ENCODE data around the gene CCDC63. TPM values are rescaled to one million over a fixed set of nuclear protein-coding genes. Genes with fewer than 3 reads are reported as not detected.

The CCDC63 gene
- total RNA-seq, 2 experiments from 2014 or later: not detected

GRCh38 chr12:110836291-110836690 is 10.5 kb upstream of the CCDC63 start:
- H3K79me2 ChIP-seq (ENCODE audit: insufficient read depth, low read depth, low read length): no peaks in the 10 kb centered on the region
- no peaks in the 10 kb centered on the region for H3K9me3 ChIP-seq (ENCODE audit: low read length)
- no peak overlapping the region for H3K4me3 ChIP-seq (ENCODE audit: low read depth, low read length, poor library complexity, severe bottlenecking)
- H2AFZ ChIP-seq (ENCODE audit: low read length): no peak overlapping the region
- no peaks in the 10 kb centered on the region for H3K4me1 ChIP-seq (ENCODE audit: insufficient read depth, low read length, poor library complexity, severe bottlenecking)
- H4K20me1 ChIP-seq (ENCODE audit: insufficient read depth, low read length): no peaks in the 10 kb centered on the region
- intact Hi-C loops (cut with micrococcal nuclease; ENCODE audit: unreplicated experiment): no loop called here
- no peak for TF ChIP-seq EZH2phosphoT487 (IDR thresholded peaks at IDR 0.05; ENCODE audit: borderline replicate concordance, low read depth, low read length)
- TF ChIP-seq CTCF (conservative IDR thresholded peaks at IDR 0.05; ENCODE audit: low read length): no peak
- DNase-seq (ENCODE audit: low spot score): no peak
- no TSS peak for BruUV-seq (replicated peaks)
- H3K36me3 ChIP-seq (ENCODE audit: insufficient read depth, low read length): no peaks in the 10 kb centered on the region
- ChIA-PET CTCF (ENCODE audit: unreplicated experiment) (no interaction called here), POLR2A (interaction anchor here (1.0 kb wide), 1 partner anchor 13 kb away, joined by 3 read pairs; no protein-coding TSS in a partner anchor)
- H3K4me2 ChIP-seq (ENCODE audit: low read length): no peak overlapping the region
- H3K9me2 ChIP-seq (ENCODE audit: insufficient read depth, low read length): no peaks in the 10 kb centered on the region
- H3K27ac ChIP-seq (ENCODE audit: low read depth, low read length, poor library complexity, severe bottlenecking): no peak overlapping the region

- ChIA-PET CTCF (ENCODE audit: unreplicated experiment) (no interaction called here), POLR2A (no interaction called here)
These were observed 5.8 kb upstream of the CCDC63 start for GRCh38 chr12:110841007-110841406.

GRCh38 chr12:110844131-110844530 is 2.7 kb upstream of the CCDC63 start:
- no TSS peak for BruUV-seq (replicated peaks)
- no peak overlapping the region for H3K27ac ChIP-seq (ENCODE audit: low read depth, low read length, poor library complexity, severe bottlenecking)
- H4K20me1 ChIP-seq (ENCODE audit: insufficient read depth, low read length): no peaks in the 10 kb centered on the region
- no peak for TF ChIP-seq CTCF (conservative IDR thresholded peaks at IDR 0.05; ENCODE audit: low read length)
- TF ChIP-seq EZH2phosphoT487 (IDR thresholded peaks at IDR 0.05; ENCODE audit: borderline replicate concordance, low read depth, low read length): no peak
- H3K79me2 ChIP-seq (ENCODE audit: insufficient read depth, low read depth, low read length): no peaks in the 10 kb centered on the region
- H3K36me3 ChIP-seq (ENCODE audit: insufficient read depth, low read length): no peaks in the 10 kb centered on the region
- ChIA-PET CTCF (ENCODE audit: unreplicated experiment) (no interaction called here), POLR2A (no interaction called here)
- no peaks in the 10 kb centered on the region for H3K4me1 ChIP-seq (ENCODE audit: insufficient read depth, low read length, poor library complexity, severe bottlenecking)
- no peak overlapping the region for H3K4me3 ChIP-seq (ENCODE audit: low read depth, low read length, poor library complexity, severe bottlenecking)
- no peak overlapping the region for H3K4me2 ChIP-seq (ENCODE audit: low read length)
- H2AFZ ChIP-seq (ENCODE audit: low read length): no peak overlapping the region
- no peaks in the 10 kb centered on the region for H3K9me2 ChIP-seq (ENCODE audit: insufficient read depth, low read length)
- intact Hi-C loops (cut with micrococcal nuclease; ENCODE audit: unreplicated experiment): no loop called here
- no peaks in the 10 kb centered on the region for H3K9me3 ChIP-seq (ENCODE audit: low read length)
- no peak for DNase-seq (ENCODE audit: low spot score)

More at GRCh38 chr12:110841007-110841406, 5.8 kb upstream of the CCDC63 start:
- Histone ChIP-seq H3K4me2 (ENCODE audit: low read length) (no peak overlapping the region), H3K36me3 (ENCODE audit: insufficient read depth, low read length) (no peaks in the 10 kb centered on the region), H3K4me3 (ENCODE audit: low read depth, low read length, poor library complexity, severe bottlenecking) (no peak overlapping the region), H4K20me1 (ENCODE audit: insufficient read depth, low read length) (no peaks in the 10 kb centered on the region), H3K27ac (ENCODE audit: low read depth, low read length, poor library complexity, severe bottlenecking) (no peak overlapping the region), H3K4me1 (ENCODE audit: insufficient read depth, low read length, poor library complexity, severe bottlenecking) (no peaks in the 10 kb centered on the region), H3K9me3 (ENCODE audit: low read length) (no peaks in the 10 kb centered on the region), H3K79me2 (ENCODE audit: insufficient read depth, low read depth, low read length) (no peaks in the 10 kb centered on the region), H3K9me2 (ENCODE audit: insufficient read depth, low read length) (no peaks in the 10 kb centered on the region), H2AFZ (ENCODE audit: low read length) (no peak overlapping the region)
- TF ChIP-seq CTCF (conservative IDR thresholded peaks at IDR 0.05; ENCODE audit: low read length): no peak
- TF ChIP-seq EZH2phosphoT487 (IDR thresholded peaks at IDR 0.05; ENCODE audit: borderline replicate concordance, low read depth, low read length): no peak
- intact Hi-C loops (cut with micrococcal nuclease; ENCODE audit: unreplicated experiment): no loop called here
- no TSS peak for BruUV-seq (replicated peaks)
- no peak for DNase-seq (ENCODE audit: low spot score)

Measured in OCI-LY7 (cell line).